ENCODE results near the gene NPM1.

GRCh38 chr5:171438738-171439137 is 51.1 kb downstream of the NPM1 start:
- TF ChIP-seq EP300 (IDR thresholded peaks at IDR 0.05; ENCODE audit: borderline replicate concordance) (no peak), TCF12 (IDR thresholded peaks at IDR 0.05; ENCODE audit: low read depth) (no peak), YY1 (IDR thresholded peaks at IDR 0.05; ENCODE audit: low read depth) (no peak), CREB1 (IDR thresholded peaks at IDR 0.05; ENCODE audit: low read depth) (no peak), MAX (IDR thresholded peaks at IDR 0.05) (no peak), RAD21 (IDR thresholded peaks at IDR 0.05; ENCODE audit: low read depth) (no peak), NFIC (IDR thresholded peaks at IDR 0.05) (no peak), TAF1 (IDR thresholded peaks at IDR 0.05; ENCODE audit: low read depth) (no peak)
